ENCODE results near the gene MRPS11.

The MRPS11 gene

GRCh38 chr15:88509321-88509720 lies 41.8 kb downstream of the MRPS11 start:
- no peak for TF ChIP-seq CTCF (IDR thresholded peaks at IDR 0.05; ENCODE audit: borderline replicate concordance, extremely low read depth, low read length, poor library complexity, severe bottlenecking)
- no peak for TF ChIP-seq EZH2 (IDR thresholded peaks at IDR 0.05; ENCODE audit: borderline replicate concordance, low read depth, low read length, severe bottlenecking)
- Histone ChIP-seq H3K27ac (ENCODE audit: low read length) (no peak overlapping the region), H3K4me3 (ENCODE audit: low read depth in 1 of 2, low read length in 2 of 2) (no peak overlapping the region), H4K20me1 (ENCODE audit: insufficient read depth, low read length) (no peaks in the 10 kb centered on the region), H3K27me3 (ENCODE audit: insufficient read depth, low read length, poor library complexity) (no peaks in the 10 kb centered on the region), H3K9ac (ENCODE audit: low read depth, low read length) (no peak overlapping the region), H3K36me3 (ENCODE audit: insufficient read depth, low read length) (peaks cover 26% of the 10 kb centered on the region; the same call in 1 of the 2 replicates), H2AFZ (ENCODE audit: low read depth, low read length) (no peak overlapping the region), H3K4me1 (ENCODE audit: insufficient read depth, low read length) (no peaks in the 10 kb centered on the region), H3K4me2 (ENCODE audit: insufficient read depth, low read length) (no peak overlapping the region), H3K9me3 (ENCODE audit: insufficient read depth, low read length, severe bottlenecking) (no peaks in the 10 kb centered on the region), H3K79me2 (ENCODE audit: insufficient read depth, low read length) (no peaks in the 10 kb centered on the region)
- ATAC-seq (ENCODE audit: insufficient read depth, low read depth) (no peak), DNase-seq (no peak)

- TF ChIP-seq CTCF (IDR thresholded peaks at IDR 0.05; ENCODE audit: borderline replicate concordance, extremely low read depth, low read length, poor library complexity, severe bottlenecking) (no peak), EZH2 (IDR thresholded peaks at IDR 0.05; ENCODE audit: borderline replicate concordance, low read depth, low read length, severe bottlenecking) (no peak)
- no peak for DNase-seq
- Histone ChIP-seq H3K27me3 (ENCODE audit: insufficient read depth, low read length, poor library complexity) (no peaks in the 10 kb centered on the region), H3K9me3 (ENCODE audit: insufficient read depth, low read length, severe bottlenecking) (no peaks in the 10 kb centered on the region), H3K36me3 (ENCODE audit: insufficient read depth, low read length) (peaks cover 26% of the 10 kb centered on the region; the same call in 1 of the 2 replicates), H3K27ac (ENCODE audit: low read length) (no peak overlapping the region), H2AFZ (ENCODE audit: low read depth, low read length) (no peak overlapping the region), H3K4me2 (ENCODE audit: insufficient read depth, low read length) (no peak overlapping the region), H3K4me3 (ENCODE audit: low read depth in 1 of 2, low read length in 2 of 2) (no peak overlapping the region), H3K79me2 (ENCODE audit: insufficient read depth, low read length) (no peaks in the 10 kb centered on the region), H4K20me1 (ENCODE audit: insufficient read depth, low read length) (no peaks in the 10 kb centered on the region), H3K4me1 (ENCODE audit: insufficient read depth, low read length) (no peaks in the 10 kb centered on the region), H3K9ac (ENCODE audit: low read depth, low read length) (no peak overlapping the region)
- no peak for ATAC-seq (ENCODE audit: insufficient read depth, low read depth)
Observed at GRCh38 chr15:88509964-88510363, 42.5 kb downstream of the MRPS11 start.

- Histone ChIP-seq H3K27me3 (ENCODE audit: insufficient read depth, low read length, poor library complexity) (no peaks in the 10 kb centered on the region), H3K9me3 (ENCODE audit: insufficient read depth, low read length, severe bottlenecking) (no peaks in the 10 kb centered on the region), H3K4me2 (ENCODE audit: insufficient read depth, low read length) (no peak overlapping the region), H4K20me1 (ENCODE audit: insufficient read depth, low read length) (no peaks in the 10 kb centered on the region), H3K27ac (ENCODE audit: low read length) (no peak overlapping the region), H3K79me2 (ENCODE audit: insufficient read depth, low read length) (no peaks in the 10 kb centered on the region), H3K36me3 (ENCODE audit: insufficient read depth, low read length) (peaks cover 26% of the 10 kb centered on the region; the same call in 1 of the 2 replicates), H2AFZ (ENCODE audit: low read depth, low read length) (no peak overlapping the region), H3K4me3 (ENCODE audit: low read depth in 1 of 2, low read length in 2 of 2) (no peak overlapping the region), H3K9ac (ENCODE audit: low read depth, low read length) (no peak overlapping the region), H3K4me1 (ENCODE audit: insufficient read depth, low read length) (no peaks in the 10 kb centered on the region)
- DNase-seq (no peak), ATAC-seq (ENCODE audit: insufficient read depth, low read depth) (no peak)
- TF ChIP-seq CTCF (IDR thresholded peaks at IDR 0.05; ENCODE audit: borderline replicate concordance, extremely low read depth, low read length, poor library complexity, severe bottlenecking) (no peak), EZH2 (IDR thresholded peaks at IDR 0.05; ENCODE audit: borderline replicate concordance, low read depth, low read length, severe bottlenecking) (no peak)
Observed at GRCh38 chr15:88511161-88511560, 43.7 kb downstream of the MRPS11 start.

GRCh38 chr15:88512078-88512477 lies 44.6 kb downstream of the MRPS11 start:
- Histone ChIP-seq H3K9ac (ENCODE audit: low read depth, low read length) (no peak overlapping the region), H3K27me3 (ENCODE audit: insufficient read depth, low read length, poor library complexity) (no peaks in the 10 kb centered on the region), H3K79me2 (ENCODE audit: insufficient read depth, low read length) (no peaks in the 10 kb centered on the region), H3K27ac (ENCODE audit: low read length) (no peak overlapping the region), H3K36me3 (ENCODE audit: insufficient read depth, low read length) (peaks cover 30% of the 10 kb centered on the region; the same call in 1 of the 2 replicates), H3K4me2 (ENCODE audit: insufficient read depth, low read length) (no peak overlapping the region), H4K20me1 (ENCODE audit: insufficient read depth, low read length) (no peaks in the 10 kb centered on the region), H3K4me1 (ENCODE audit: insufficient read depth, low read length) (no peaks in the 10 kb centered on the region), H2AFZ (ENCODE audit: low read depth, low read length) (no peak overlapping the region), H3K9me3 (ENCODE audit: insufficient read depth, low read length, severe bottlenecking) (no peaks in the 10 kb centered on the region), H3K4me3 (ENCODE audit: low read depth in 1 of 2, low read length in 2 of 2) (no peak overlapping the region)
- ATAC-seq (ENCODE audit: insufficient read depth, low read depth), result no peak
- TF ChIP-seq CTCF (IDR thresholded peaks at IDR 0.05; ENCODE audit: borderline replicate concordance, extremely low read depth, low read length, poor library complexity, severe bottlenecking), result no peak
- no peak for TF ChIP-seq EZH2 (IDR thresholded peaks at IDR 0.05; ENCODE audit: borderline replicate concordance, low read depth, low read length, severe bottlenecking)
- no peak for DNase-seq

All from DND-41 (cell line).